ENCODE measurements around the gene PDE4B.
"Not testable (repeated sequence)": the region's sequence is repeated elsewhere in the genome, so short reads cannot be mapped to it uniquely, and the experiment has no call there.

The PDE4B gene

DNA sequence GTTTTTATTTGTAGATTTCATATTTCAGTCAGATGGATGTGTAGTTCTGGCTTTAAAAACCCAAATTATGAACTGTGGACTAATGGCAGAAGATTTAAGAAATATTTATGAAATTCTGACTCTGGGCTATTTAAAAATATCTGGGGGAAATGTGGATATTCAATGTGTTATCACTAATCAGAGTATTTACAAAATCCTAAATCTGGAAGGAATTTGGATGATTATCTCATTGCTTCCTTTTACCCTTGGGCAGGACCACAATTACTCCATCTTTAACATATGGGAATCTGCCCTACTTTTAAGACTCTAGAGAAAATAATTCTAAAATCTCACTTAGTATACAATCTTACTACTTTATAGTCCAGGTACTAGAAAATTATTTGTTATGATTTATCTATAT is 203.2 kb downstream of the PDE4B start:
- DNase-seq, result no peak

DNA sequence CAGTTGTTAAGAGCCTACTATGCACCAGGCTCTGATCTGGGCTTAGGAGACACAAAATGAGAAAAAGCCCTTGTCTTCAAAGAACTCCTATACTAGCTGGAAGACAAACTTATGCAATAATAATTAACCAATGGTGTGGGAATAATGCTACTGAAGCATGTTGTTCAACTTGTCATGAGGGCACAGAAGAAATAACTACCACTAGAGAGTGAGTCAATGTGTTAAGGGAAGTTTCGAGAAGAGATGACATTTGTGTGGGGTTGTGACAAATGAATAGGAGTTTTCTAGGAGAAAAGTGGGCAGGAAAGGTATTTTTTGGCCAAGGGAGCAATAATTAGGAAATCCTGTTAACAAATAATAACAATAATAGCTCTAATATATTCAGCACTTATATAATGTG is 205.0 kb downstream of the PDE4B start:
- no peak for DNase-seq

DNA sequence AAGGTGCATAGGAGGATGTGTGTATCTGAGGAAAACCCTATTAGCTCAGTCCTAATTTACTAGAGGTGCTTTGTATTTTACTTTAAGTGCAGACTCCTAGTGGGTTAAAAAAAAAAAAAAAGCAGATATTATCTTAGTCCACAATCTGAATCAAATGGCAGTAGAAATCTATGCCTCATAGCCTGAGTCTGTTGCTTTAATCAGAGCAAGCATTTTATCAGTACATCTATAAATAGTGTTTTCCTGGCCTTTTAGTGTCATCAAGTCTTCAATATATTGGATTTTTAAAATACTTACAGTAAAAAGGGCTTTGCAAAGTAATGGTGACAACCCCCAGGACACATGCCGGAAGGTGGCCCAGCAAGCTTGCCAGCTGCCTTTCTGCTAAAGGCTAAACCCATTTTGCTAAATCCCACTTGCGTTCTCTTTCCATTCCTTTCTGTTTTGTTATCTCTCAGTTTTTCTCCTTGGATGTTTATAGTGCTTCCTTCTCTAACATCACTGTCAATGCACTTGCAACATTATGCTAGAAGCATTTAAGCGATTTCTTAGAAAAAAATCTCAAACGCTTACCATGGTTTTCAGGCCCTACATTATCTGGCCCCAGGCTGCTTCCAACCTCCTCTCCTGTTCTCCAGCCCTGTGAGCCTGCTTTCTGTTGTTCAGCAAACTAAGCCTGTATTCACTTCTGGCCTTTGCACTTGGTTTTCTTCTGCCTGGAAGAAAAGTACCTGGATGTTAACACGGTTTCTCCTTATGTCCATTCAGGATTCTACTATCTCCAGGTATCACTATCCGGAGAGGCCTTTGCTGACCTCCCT is 206.3 kb downstream of the PDE4B start:
- DNase-seq, result no peak

DNA sequence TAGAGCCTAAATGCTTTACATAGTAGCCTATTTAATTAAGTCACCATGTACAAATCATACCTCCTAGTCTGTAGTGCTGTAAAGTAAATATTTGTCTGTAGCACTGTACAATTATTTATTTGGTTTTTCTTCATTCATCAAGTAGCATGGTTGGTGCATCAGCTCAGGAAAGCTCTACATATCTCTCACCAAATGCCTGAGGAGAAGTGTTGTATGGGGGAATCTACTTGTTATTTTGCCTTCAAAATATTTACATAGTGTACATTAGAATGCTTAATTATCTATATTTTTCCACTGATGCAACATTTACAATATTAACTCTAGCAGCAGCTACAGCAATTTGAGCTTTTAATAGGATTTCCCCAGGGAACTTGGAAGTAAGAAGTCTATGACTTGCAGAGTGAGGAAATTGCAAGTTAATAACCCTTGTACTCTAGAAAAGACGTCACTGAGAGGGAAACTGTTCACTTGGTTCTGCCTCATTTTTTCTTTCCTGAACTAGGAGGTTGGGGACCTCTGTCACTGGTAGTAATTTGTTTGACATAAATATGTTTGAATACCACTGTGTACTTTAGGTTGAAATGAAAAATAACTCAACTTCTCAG is 207.4 kb downstream of the PDE4B start:
- no peak for DNase-seq

DNA sequence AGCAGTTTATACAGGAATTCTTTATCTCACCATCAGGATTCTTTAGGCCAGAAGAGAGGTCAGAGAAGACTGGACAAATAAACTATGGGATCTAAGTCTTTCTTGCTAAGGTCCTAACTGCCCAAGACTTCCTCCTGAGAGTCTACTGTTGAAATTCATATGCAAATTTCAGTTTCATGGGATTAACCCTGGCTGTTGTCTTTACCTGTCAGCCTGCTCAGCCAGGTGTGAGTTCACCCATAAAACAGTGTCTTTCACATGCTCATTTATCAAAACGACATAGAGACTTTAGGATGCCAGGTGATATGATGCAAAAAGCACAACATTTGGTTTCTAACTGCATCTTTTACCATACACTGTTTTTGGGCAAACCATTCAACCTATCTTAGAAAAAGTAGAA is 211.0 kb downstream of the PDE4B start:
- no peak for DNase-seq

DNA sequence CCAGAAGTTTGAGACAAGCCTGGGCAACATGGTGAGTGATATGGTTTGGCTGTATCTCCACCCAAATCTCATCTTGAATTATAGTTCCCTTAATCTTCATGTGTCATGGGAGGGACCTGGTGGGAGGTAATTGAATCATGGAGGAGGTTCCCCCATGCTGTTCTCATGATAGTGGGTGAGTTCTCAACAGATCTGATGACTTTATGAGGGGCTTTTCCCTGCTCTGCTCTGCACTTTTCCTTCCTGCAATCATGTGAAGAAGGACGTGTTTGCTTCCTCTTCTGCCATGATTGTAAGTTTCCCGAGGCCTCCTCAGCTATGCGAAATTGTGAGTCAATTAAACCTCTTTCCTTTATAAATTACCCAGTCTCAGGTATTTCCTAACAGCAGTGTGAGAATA is 213.8 kb downstream of the PDE4B start:
- DNase-seq, result not testable (repeated sequence)

DNA sequence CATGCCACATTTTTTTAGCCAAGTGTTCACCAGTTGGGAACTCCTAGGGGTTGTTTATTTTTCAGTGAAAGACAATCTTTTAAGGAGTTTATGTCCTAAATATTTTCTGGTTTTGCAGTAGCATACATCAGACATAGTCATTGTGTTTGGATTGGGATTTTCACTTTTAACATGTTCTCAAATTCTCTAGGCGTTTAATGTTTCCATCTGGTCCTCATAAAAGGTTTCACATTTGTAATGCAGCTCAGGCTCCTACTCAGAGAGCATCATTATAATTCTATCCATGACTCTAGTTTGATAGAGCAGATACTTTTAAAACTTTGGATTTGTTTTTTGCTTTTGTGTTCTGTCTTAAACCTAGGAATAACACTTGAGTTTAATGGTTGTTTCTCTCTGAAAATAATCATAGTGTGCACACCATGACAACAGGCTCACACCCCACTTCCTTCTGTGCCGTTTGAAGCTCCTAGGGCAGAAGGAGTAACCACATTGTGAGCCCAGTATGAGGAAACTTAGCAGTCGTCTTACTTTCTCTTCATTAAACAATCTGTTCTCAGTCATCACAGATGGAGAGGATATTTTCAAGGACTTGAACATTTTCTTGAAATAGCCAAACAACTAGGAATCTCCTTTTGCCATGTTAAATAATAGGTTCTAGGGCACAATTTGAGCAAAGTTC is 219.6 kb downstream of the PDE4B start:
- DNase-seq, result no peak

DNA sequence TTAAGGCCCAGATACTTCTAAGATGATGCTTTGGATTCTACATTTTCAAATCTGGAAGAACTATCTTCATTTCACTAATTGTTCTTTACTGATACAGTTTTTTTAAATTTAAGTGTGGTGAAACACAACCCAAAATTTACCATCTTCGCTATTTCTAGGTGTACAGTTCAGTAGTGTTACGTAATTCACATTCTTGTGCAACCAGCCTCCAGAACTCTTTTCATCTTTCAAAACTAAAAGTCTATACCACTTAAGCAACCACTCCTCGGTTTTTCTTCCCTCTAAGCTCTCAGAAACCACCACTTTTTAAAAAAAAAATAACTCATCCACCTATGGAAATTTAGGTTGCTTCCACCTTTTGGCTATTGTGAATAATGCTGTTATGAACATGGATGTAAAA is 220.7 kb downstream of the PDE4B start:
- DNase-seq, result no peak

DNA sequence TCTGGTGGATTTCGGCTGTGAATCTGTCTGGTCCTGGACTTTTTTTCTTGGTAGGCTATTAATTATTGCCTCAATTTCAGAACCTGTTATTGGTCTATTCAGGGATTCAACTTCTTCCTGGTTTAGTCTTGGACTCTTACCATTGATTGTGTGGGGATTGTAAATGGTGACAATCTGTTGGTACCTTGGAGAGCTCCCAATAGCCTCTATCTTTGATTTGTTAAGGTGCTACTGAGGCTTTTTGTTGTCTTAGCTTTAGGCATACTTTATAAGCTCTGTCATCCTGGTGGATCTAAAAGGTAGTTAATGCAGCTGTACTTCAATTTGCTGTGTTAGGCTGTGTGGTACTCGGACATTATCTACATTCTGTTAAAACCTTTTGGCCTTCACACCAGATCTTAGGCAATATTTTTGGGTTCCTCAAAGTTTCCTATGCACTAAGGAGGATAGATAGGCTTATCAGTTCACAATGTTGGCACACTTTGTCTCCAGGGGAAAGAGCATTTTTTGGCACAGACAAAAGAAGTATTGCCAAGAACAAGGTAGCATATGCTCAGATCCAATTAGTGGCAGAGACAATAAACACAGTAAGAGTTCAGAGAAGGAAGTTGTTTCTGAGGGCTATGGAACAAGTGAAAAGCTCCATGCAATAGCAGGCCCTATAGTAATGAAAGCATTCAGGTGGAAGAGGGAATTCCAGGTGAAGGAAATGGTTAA is 230.4 kb downstream of the PDE4B start:
- no peak for DNase-seq

DNA sequence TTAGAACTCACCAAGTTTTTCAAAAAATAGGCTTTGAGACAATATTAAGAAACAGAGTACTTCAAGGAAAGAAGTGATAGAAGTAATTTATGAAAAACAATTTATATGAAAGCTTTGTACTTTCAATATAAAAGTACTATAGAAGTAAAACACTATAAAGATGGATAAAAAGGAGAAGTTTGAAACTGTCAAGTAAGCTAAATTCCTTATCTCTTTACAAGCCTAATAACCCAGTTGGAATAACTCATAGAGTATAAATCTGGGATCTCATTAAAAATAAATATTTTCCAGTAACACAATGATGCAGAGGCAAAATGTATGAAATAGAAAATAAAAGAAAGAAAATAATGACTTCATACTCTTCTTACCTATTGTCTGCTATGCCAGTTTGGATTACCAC is 232.5 kb downstream of the PDE4B start:
- no peak for DNase-seq

DNA sequence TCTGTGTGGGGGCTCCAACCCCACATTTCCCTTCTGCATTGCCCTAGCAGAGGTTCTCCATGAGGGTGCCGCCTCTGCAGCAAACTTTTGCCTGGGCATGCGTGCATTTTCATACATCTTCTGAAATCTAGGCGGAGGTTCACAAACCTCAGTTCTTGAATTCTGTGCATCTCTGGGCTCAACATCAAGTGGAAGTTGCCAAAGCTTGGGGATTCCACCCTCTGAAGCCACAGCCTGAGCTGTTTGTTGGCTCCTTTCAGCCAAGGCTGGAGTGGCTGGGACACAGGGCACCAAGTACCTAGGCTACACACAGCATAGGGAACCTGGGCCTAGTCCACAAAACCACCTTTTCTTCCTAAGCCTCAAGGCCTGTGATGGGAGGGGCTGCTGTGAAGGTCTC is 235.3 kb downstream of the PDE4B start:
- DNase-seq, result no peak

DNA sequence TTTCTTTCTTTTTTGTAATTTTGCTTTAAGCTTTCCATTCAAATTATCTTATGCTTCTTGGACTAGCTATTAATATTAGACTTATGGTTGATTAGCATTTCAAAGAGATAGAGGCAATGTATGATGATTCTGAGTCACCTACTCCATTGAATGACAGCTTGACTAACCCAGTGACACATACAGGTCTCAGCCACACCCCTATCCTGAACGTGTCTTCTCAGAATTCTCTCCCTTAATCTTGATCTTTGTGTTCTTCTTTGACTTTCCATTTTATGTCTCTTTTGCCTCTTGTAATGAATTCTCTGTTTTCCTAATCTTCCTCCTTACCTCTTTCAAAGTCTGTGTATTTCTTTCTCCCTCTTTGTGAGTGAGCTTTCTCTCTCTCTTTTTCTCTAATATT is 241.1 kb downstream of the PDE4B start:
- DNase-seq, result no peak

DNA sequence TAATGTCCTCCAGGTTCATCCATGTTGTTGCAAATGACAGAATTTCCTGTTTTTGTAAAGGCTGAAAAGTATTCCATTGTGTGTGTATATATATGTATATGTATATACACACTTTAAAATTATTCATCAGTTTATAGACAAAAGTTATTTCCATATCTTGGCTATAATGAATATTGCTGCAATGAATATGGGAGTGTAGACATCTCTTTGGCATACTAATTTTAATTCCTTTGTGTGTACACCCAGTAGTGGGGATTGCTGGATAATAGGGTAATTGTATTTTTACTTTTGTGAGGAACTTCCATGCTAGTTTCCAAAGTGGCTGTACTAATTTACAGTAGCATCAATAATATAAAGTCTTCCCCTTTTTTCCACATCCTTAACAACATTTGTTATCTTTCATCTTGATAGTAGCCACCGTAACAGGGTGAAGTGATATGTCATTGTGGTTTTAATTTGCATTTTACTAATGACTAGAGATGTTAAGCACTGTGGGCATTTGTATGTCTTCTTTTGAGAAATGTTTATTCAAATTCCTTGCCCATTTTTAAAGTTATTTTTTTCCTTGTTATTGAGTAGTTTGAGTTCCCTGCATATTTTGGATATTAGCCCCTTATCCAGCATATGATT is 243.0 kb downstream of the PDE4B start:
- no peak for DNase-seq

DNA sequence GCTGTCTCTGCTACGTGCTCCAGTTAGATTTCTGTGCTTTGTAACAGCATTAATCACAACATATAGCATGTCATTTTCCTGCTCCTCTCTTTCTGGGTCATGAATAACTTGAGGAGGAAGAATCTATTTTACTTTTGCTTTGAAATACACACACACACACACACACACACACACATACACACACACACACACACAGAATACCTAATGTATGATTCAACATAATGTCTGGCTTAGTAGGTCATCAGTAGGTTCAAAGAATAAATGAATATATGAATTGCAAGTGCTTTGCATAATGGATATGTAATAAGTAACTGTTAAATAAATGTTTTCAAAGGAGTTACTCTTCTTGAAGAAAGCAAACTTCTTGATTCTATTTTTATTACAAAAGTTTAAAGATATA is 249.0 kb downstream of the PDE4B start:
- DNase-seq, result no peak

DNA sequence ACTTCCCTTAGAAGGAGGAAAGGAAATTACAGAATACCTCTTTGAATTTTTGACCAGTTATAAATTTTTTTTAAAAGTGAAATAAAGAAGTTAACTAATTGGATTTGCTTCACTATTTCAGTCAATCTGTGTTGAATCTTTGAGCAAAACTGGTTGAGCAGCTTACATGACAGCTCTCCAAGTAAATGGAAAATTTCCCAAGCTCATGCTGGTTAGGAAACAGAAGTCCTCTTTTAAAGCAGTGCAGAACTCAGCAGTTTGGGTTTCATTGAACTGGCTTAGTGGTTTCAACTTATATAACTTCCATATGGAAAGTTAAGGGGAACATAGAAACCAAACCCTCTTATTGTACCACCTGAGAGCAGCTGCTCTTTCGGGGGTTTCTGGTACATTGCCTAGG is 250.5 kb downstream of the PDE4B start:
- DNase-seq, result no peak

DNA sequence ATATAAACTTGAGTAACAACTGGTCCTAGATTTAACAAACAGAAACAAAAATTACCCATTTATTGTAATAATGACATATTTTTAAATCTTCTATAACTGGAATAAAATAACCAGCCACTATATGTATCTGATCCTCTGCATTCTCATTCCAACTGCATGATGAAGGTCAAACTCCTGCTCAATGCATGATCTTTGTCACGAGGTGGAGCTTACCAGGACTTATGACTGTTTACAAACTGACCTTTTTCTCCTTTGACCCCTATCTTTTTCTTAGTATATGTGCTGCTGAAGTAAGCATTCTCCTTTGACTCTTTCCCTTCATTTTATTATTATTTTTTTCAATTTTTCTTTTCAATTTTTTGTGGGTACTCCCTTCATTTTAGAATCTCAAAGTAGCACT is 252.2 kb downstream of the PDE4B start:
- DNase-seq, result no peak

DNA sequence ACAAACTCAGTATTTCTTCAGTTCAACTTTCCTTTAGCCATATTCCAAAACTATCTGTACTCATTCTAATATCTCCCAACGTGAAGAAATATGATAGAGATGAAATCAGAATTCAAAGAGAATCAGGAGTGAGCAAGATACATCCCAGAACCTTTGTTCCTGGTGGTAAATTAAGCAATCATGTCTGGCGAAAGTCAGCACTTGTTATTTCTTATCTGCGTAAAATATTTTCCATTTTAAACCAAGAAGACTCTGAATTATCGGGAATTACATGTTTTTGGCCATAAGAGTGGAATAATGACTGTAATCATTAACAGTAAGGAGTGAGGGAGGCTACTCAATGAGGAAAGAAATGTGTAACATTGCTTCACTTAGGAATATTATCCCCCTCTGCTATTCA is 253.7 kb downstream of the PDE4B start:
- no peak for DNase-seq

DNA sequence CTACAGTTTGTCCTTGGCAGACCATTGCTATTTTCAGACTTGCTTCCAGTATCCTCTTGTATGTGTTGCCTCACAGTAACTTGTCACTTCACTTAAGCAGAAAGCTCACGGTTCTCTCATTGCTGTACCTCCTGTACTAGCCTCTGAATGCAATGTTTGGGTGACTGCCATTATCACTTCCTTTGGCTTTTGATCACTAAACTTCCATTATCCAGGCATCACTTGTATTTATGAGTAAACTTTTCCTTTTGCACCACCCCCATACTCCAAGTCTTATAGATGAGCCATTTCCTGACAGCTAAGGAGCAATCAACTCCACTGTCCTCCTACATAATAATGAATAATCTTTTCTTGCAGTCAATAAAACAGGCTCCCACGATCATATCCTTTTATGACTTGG is 255.3 kb downstream of the PDE4B start:
- no peak for DNase-seq

DNA sequence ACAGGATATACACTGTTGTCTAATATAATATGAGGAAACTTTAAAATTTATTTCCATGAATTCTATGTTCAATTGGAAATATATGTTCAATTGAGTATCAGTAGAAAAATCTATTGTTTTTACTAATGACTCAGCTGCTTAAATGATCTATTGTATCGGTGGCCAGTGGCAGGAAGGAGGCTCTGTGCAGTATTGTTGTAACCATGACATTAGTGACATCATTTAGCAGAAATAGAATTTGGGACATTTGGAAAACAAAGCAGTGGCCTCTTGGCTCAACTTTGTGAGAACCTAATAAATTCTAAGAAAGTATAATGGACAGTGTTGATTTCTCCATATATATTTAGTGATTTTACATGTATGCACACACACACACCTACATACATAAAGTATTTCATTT is 257.4 kb downstream of the PDE4B start:
- DNase-seq, result no peak

DNA sequence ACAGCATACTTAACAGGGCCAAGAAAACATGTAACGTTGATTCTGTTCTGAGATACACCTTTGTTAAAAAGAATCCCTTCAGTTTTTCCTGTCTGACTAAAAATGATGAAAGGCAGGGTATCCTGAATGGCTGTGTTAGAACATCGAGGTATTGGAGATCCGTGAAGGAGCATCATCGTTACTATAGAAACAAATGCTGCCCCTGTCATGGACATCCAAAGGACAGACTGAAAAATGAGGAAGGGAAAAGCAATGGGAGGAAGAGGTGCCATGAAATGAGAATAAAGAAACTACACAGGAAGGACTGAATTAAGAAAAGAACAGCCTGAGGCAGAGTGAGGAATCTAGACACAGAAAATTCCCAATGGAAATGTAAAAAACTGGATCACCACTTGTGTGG is 257.9 kb downstream of the PDE4B start:
- DNase-seq, result no peak

DNA sequence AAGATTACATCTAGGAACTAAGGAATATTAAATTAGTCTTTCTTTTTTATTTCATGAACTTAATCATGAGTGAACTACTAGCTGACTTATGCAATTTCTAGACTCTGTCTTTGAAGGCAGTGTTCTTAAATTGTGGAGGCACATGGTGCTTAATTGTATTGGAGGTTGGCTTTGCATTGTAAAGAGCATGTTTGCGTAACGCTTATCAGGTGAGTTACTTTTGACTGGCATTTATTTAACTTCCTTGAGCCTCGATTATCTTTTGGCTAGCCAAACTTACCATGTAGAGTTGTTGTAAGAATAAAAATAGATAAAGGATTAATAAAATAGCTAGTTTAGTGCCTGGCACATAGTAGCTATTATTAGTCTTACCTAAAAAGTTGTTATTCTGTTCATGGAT is 262.4 kb downstream of the PDE4B start:
- no peak for DNase-seq

DNA sequence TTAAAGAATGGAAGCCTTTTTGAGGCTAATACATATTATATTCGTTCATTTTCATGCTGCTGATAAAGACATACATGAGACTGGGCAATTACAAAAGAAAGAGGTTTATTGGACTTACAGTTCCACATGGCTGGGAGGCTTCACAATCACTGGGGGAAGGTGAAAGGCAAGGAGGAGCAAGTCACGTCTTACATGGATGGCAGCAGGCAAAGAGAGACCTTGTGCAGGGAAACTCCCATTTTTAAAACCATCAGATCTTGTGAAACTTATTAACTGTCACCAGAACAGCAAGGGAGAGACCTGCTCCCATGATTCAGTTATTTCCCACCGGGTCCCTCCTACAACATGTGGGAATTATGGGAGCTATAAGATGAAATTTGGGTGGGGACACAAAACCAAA is 264.8 kb downstream of the PDE4B start:
- not testable (repeated sequence) for DNase-seq

DNA sequence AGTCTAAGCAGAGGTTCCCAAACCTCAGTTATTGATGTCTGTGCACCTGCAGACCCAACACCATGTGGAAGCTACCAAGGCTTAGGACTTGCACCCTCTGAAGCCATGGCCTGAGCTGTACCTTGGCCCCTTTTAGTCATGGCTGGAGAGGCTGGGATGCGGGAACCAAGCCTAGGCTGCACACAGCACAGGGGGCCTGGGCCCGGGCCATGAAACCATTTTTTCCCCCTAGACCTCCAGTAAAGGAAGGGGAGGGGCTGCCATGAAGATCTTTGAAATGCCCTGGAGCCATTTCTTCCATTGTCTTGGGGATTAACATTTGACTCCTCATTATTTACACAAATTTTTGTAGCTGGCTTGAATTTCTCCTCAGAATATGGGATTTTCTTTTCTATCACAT is 265.9 kb downstream of the PDE4B start:
- no peak for DNase-seq

Data from right kidney (tissue), 1 donor.